Astrocyte (in vitro differentiated cells and primary cell): Measurements from ENCODE around the gene CNTRL. TPM values are rescaled to one million over a fixed set of nuclear protein-coding genes. Genes with fewer than 3 reads are reported as not detected.

ENCODE experiments used
- DNase-seq: peaks from one replicate; pipeline ENCODE4 v3.0.0-alpha.2; 2010; ENCODE audit warnings: low read depth
- FAIRE-seq: peaks from 2 replicates; lab custom pipeline; 2011; peaks lifted over from hg19 to GRCh38; lab: Jason Lieb, UNC
- H2AFZ ChIP-seq: 2 replicates; pipeline ENCODE4 v1.6.0; 2012; ENCODE audit warnings: low read depth, low read length, inconsistent platforms
- H3K27ac ChIP-seq: 2 replicates; pipeline ENCODE4 v1.5.1; 2011; ENCODE audit warnings: low read depth, low read length, inconsistent platforms
- H3K27me3 ChIP-seq: 2 replicates; pipeline ENCODE4 v1.6.0; 2011; ENCODE audit warnings: low read length, inconsistent platforms; ENCODE audit not compliant: insufficient read depth
- H3K36me3 ChIP-seq: 2 replicates; pipeline ENCODE4 v1.5.1; 2011; ENCODE audit warnings: low read length, inconsistent platforms; ENCODE audit not compliant: insufficient read depth
- H3K4me1 ChIP-seq: 2 replicates; pipeline ENCODE4 v1.5.1; 2011; ENCODE audit warnings: low read length, inconsistent platforms; ENCODE audit not compliant: insufficient read depth
- H3K4me2 ChIP-seq: 2 replicates; pipeline ENCODE4 v1.6.0; 2012; ENCODE audit warnings: low read length, inconsistent platforms
- H3K4me3 ChIP-seq: 2 replicates; pipeline ENCODE4 v1.5.1; 2011; ENCODE audit warnings: low read depth, mild to moderate bottlenecking, low read length, inconsistent platforms; ENCODE audit not compliant: insufficient read depth
- H3K79me2 ChIP-seq: 2 replicates; pipeline ENCODE4 v1.6.0; 2012; ENCODE audit warnings: mild to moderate bottlenecking, low read length, inconsistent platforms; ENCODE audit not compliant: insufficient read depth
- H3K9ac ChIP-seq: 2 replicates; pipeline ENCODE4 v1.6.0; 2012; ENCODE audit warnings: mild to moderate bottlenecking, low read length, inconsistent platforms
- H3K9me3 ChIP-seq: 2 replicates; pipeline ENCODE4 v1.5.1; 2012; ENCODE audit warnings: low read depth, mild to moderate bottlenecking, low read length, inconsistent platforms; ENCODE audit not compliant: insufficient read depth
- H4K20me1 ChIP-seq: 2 replicates; pipeline ENCODE4 v1.6.0; 2012; ENCODE audit warnings: low read length, inconsistent platforms; ENCODE audit not compliant: insufficient read depth
- H3K27ac Mint-ChIP-seq: one replicate; pipeline ENCODE4 v1.8.0; 2021; ENCODE audit warnings: mild to moderate bottlenecking, mixed read lengths; ENCODE audit not compliant: unreplicated experiment
- H3K27me3 Mint-ChIP-seq: one replicate; pipeline ENCODE4 v1.8.0; 2021; ENCODE audit warnings: low read depth, mixed read lengths; ENCODE audit not compliant: unreplicated experiment
- H3K36me3 Mint-ChIP-seq: one replicate; pipeline ENCODE4 v1.8.0; 2021; ENCODE audit warnings: low read depth, mixed read lengths; ENCODE audit not compliant: unreplicated experiment
- H3K4me1 Mint-ChIP-seq: one replicate; pipeline ENCODE4 v1.8.0; 2021; ENCODE audit warnings: low read depth, mixed read lengths; ENCODE audit not compliant: unreplicated experiment
- H3K4me3 Mint-ChIP-seq: one replicate; pipeline ENCODE4 v1.8.0; 2021; ENCODE audit warnings: mild to moderate bottlenecking, moderate library complexity, mixed read lengths; ENCODE audit not compliant: unreplicated experiment
- H3K9me3 Mint-ChIP-seq: one replicate; pipeline ENCODE4 v1.8.0; 2021; ENCODE audit warnings: mild to moderate bottlenecking, mixed read lengths; ENCODE audit not compliant: unreplicated experiment
- EZH2 ChIP-seq: IDR thresholded peaks from 2 replicates; pipeline ENCODE4 v1.6.1; 2012; ENCODE audit warnings: mild to moderate bottlenecking, low read length, inconsistent platforms; ENCODE audit not compliant: insufficient read depth
- total RNA-seq: library from RNA; stranded (reverse); gene quantifications from 2 replicates; pipeline ENCODE4 v1.2.1, GENCODE V29; 2021
- TF ChIP-seq, protein P1 (sequence below): IDR thresholded peaks from 2 replicates; pipeline ENCODE4 v1.5.1; 2011; ENCODE audit warnings: low read depth, mild to moderate bottlenecking, inconsistent platforms, low read length, moderate library complexity; ENCODE audit not compliant: insufficient read depth

The CNTRL gene
- total RNA-seq, 1 donor from 2014 or later: 4.4 TPM

DNA sequence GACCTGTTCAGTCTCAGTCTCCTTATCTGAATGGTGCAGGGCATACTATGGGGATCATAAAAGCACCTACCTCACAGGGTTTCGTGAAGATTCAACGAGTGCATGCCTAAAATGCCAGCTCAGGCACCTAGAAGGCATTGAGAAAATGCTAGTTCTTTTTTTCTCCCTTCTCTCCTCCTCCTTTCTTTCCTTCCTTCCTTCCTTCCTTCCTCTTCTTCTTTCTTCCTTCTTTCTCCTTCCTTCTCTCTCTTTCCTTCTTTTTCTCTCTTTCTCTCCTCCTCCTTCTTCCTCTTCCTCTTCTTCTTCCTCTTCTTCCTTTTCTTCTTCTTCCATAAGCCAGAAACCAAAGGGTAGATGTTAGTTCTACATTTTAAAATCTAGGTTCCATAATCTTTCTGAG is 139.2 kb downstream of the CNTRL start:
- Histone ChIP-seq H3K27ac (no peak overlapping the region), H3K4me1 (peaks cover 3% of the 10 kb centered on the region), H3K36me3 (no peaks in the 10 kb centered on the region), H3K27me3 (no peaks in the 10 kb centered on the region), H3K79me2 (no peaks in the 10 kb centered on the region), H2AFZ (no peak overlapping the region), H4K20me1 (no peaks in the 10 kb centered on the region), H3K9ac (no peak overlapping the region), H3K9me3 (no peaks in the 10 kb centered on the region), H3K4me2 (no peak overlapping the region), H3K4me3 (no peak overlapping the region)
- H3K27ac Mint-ChIP-seq: no peak overlapping the region
- DNase-seq (no peak), FAIRE-seq (no peak)
- no peaks in the 10 kb centered on the region for H3K27me3 Mint-ChIP-seq
- TF ChIP-seq EZH2: no peak
- TF ChIP-seq, protein P1, sequence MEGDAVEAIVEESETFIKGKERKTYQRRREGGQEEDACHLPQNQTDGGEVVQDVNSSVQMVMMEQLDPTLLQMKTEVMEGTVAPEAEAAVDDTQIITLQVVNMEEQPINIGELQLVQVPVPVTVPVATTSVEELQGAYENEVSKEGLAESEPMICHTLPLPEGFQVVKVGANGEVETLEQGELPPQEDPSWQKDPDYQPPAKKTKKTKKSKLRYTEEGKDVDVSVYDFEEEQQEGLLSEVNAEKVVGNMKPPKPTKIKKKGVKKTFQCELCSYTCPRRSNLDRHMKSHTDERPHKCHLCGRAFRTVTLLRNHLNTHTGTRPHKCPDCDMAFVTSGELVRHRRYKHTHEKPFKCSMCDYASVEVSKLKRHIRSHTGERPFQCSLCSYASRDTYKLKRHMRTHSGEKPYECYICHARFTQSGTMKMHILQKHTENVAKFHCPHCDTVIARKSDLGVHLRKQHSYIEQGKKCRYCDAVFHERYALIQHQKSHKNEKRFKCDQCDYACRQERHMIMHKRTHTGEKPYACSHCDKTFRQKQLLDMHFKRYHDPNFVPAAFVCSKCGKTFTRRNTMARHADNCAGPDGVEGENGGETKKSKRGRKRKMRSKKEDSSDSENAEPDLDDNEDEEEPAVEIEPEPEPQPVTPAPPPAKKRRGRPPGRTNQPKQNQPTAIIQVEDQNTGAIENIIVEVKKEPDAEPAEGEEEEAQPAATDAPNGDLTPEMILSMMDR: no peak
- no peaks in the 10 kb centered on the region for H3K36me3 Mint-ChIP-seq
- peaks cover 6% of the 10 kb centered on the region for H3K4me1 Mint-ChIP-seq
- H3K4me3 Mint-ChIP-seq: no peak overlapping the region
- no peaks in the 10 kb centered on the region for H3K9me3 Mint-ChIP-seq

DNA sequence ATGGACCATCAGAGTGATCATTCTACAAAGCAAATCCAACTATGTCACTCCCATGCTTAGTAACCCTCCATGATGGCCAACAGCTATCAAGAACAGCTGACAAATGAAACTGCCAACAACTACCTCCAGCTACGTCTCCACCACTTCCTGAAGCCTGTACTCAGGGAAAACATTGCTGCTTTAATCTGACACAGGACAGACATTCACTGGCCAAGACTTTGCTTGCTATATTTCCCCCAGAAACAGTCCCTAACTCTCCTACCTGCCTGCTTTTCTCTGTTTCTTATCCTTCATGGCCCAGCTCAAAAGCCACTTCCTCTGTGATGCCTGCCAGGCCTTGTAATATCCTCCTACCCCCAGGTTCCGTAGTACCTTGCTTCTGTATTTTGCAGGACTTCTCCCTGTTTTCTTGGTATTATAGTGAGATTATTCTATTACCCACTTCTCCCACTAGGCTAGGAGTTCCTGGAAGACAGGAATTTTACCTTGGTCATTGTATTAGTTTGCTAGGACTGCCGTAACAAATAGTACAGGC is 141.6 kb downstream of the CNTRL start:
- no peaks in the 10 kb centered on the region for H4K20me1 ChIP-seq
- FAIRE-seq: no peak
- DNase-seq: no peak
- TF ChIP-seq EZH2: no peak
- TF ChIP-seq, protein P1: no peak
- Mint-ChIP-seq H3K36me3 (no peaks in the 10 kb centered on the region), H3K4me3 (no peak overlapping the region), H3K27me3 (peaks cover 4% of the 10 kb centered on the region), H3K4me1 (peaks cover 6% of the 10 kb centered on the region), H3K9me3 (no peaks in the 10 kb centered on the region), H3K27ac (no peak overlapping the region)
- H3K9me3 ChIP-seq: no peaks in the 10 kb centered on the region
- peak overlapping the region; percentile 30 for H2AFZ ChIP-seq
- no peak overlapping the region for H3K9ac ChIP-seq
- no peaks in the 10 kb centered on the region for H3K79me2 ChIP-seq
- no peaks in the 10 kb centered on the region for H3K27me3 ChIP-seq
- H3K4me3 ChIP-seq: no peak overlapping the region
- peaks cover 3% of the 10 kb centered on the region for H3K4me1 ChIP-seq
- H3K27ac ChIP-seq: no peak overlapping the region
- H3K36me3 ChIP-seq: no peaks in the 10 kb centered on the region
- H3K4me2 ChIP-seq: no peak overlapping the region

DNA sequence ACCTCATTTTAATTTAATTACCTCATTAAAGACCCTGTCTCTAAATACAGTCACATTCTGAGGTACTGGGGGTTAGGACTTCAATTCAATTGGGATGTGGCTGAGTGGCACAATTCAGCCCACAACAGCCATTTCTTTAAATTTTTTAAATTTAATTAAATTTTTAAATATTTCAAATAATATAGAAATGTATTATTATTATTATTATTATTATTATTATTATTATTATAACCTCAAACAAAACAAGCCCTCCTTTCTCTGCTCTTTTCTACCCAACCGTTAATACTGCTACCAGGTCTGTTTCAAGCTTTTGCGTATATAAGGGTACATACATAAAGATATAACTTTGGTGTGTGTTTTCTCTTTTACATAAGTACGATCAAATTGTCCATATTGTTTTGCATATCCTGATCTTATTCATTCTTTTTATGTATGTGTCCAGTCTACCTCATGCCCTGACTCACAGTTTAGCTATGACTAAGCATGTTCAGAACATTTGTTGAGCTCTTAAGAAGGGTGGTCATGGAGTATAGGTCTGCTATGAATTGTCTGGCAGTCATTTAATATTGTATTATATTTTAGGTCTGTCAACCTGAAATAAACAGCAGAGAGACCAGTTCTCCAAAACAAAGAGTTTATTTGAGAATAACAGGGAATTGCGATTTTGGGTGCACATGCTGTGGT is 143.0 kb downstream of the CNTRL start:
- no peaks in the 10 kb centered on the region for H3K27me3 ChIP-seq
- FAIRE-seq (no peak), DNase-seq (peak; percentile 47)
- no peaks in the 10 kb centered on the region for H4K20me1 ChIP-seq
- no peak overlapping the region for H2AFZ ChIP-seq
- no peak overlapping the region for H3K27ac ChIP-seq
- no peak overlapping the region for H3K4me3 ChIP-seq
- TF ChIP-seq EZH2: no peak
- TF ChIP-seq, protein P1: no peak
- no peaks in the 10 kb centered on the region for H3K36me3 ChIP-seq
- peaks cover 6% of the 10 kb centered on the region for H3K4me1 Mint-ChIP-seq
- no peaks in the 10 kb centered on the region for H3K79me2 ChIP-seq
- H3K4me3 Mint-ChIP-seq: no peak overlapping the region
- peaks cover 4% of the 10 kb centered on the region for H3K27me3 Mint-ChIP-seq
- H3K9ac ChIP-seq: no peak overlapping the region
- no peaks in the 10 kb centered on the region for H3K9me3 ChIP-seq
- no peak overlapping the region for H3K27ac Mint-ChIP-seq
- no peak overlapping the region for H3K4me2 ChIP-seq
- peaks cover 3% of the 10 kb centered on the region for H3K4me1 ChIP-seq
- H3K9me3 Mint-ChIP-seq: no peaks in the 10 kb centered on the region
- H3K36me3 Mint-ChIP-seq: no peaks in the 10 kb centered on the region
